ENCODE results near the gene CPLX1. TPM values are rescaled to one million over a fixed set of nuclear protein-coding genes. Genes with fewer than 3 reads are reported as not detected.

CPLX1 gene
- total RNA-seq, 1 experiment from 2014 or later: 3.1 TPM

- H3K27me3 ChIP-seq (ENCODE audit: low read length): no peaks in the 10 kb centered on the region
- no peaks in the 10 kb centered on the region for H4K20me1 ChIP-seq (ENCODE audit: insufficient read depth, low read depth, low read length)
- H3K9ac ChIP-seq (ENCODE audit: low read length): no peak overlapping the region
- H3K4me1 ChIP-seq (ENCODE audit: low read length): no peaks in the 10 kb centered on the region
- H3K36me3 ChIP-seq (ENCODE audit: insufficient read depth, low read length): peaks cover 17% of the 10 kb centered on the region
- DNase-seq: no peak
- H3K9me3 ChIP-seq (ENCODE audit: low read length): no peaks in the 10 kb centered on the region
- H3K4me3 ChIP-seq (ENCODE audit: low read length): no peak overlapping the region
- H3K27ac ChIP-seq (ENCODE audit: low read length): no peak overlapping the region
- no peaks in the 10 kb centered on the region for H3K9me2 ChIP-seq (replicated peaks; ENCODE audit: insufficient read depth, low read length)
- H2AFZ ChIP-seq (ENCODE audit: low read length): no peak overlapping the region
- no peak overlapping the region for H3K4me2 ChIP-seq (ENCODE audit: low read depth, low read length, poor library complexity, severe bottlenecking)
- H3K79me2 ChIP-seq (ENCODE audit: low read length): no peaks in the 10 kb centered on the region
Measured at GRCh38 chr4:839675-840443, 13.9 kb upstream of the CPLX1 start.

- DNase-seq: no peak
- Histone ChIP-seq H3K79me2 (ENCODE audit: low read length) (no peaks in the 10 kb centered on the region), H3K4me2 (ENCODE audit: low read depth, low read length, poor library complexity, severe bottlenecking) (no peak overlapping the region), H3K9ac (ENCODE audit: low read length) (no peak overlapping the region), H3K9me3 (ENCODE audit: low read length) (no peaks in the 10 kb centered on the region), H3K36me3 (ENCODE audit: insufficient read depth, low read length) (peaks cover 9% of the 10 kb centered on the region), H3K4me1 (ENCODE audit: low read length) (no peaks in the 10 kb centered on the region), H3K27ac (ENCODE audit: low read length) (no peak overlapping the region), H3K27me3 (ENCODE audit: low read length) (no peaks in the 10 kb centered on the region), H2AFZ (ENCODE audit: low read length) (no peak overlapping the region), H3K9me2 (replicated peaks; ENCODE audit: insufficient read depth, low read length) (no peaks in the 10 kb centered on the region), H3K4me3 (ENCODE audit: low read length) (no peak overlapping the region), H4K20me1 (ENCODE audit: insufficient read depth, low read depth, low read length) (no peaks in the 10 kb centered on the region)
Measured at GRCh38 chr4:837772-838171, 11.8 kb upstream of the CPLX1 start.

GRCh38 chr4:836750-837301, 10.9 kb upstream of the CPLX1 start:
- no peaks in the 10 kb centered on the region for H3K9me3 ChIP-seq (ENCODE audit: low read length)
- H3K9me2 ChIP-seq (replicated peaks; ENCODE audit: insufficient read depth, low read length): no peaks in the 10 kb centered on the region
- H3K79me2 ChIP-seq (ENCODE audit: low read length): no peaks in the 10 kb centered on the region
- no peak overlapping the region for H3K9ac ChIP-seq (ENCODE audit: low read length)
- H3K27me3 ChIP-seq (ENCODE audit: low read length): no peaks in the 10 kb centered on the region
- no peak overlapping the region for H3K4me2 ChIP-seq (ENCODE audit: low read depth, low read length, poor library complexity, severe bottlenecking)
- no peak overlapping the region for H3K4me3 ChIP-seq (ENCODE audit: low read length)
- H4K20me1 ChIP-seq (ENCODE audit: insufficient read depth, low read depth, low read length): no peaks in the 10 kb centered on the region
- no peak overlapping the region for H3K27ac ChIP-seq (ENCODE audit: low read length)
- H3K4me1 ChIP-seq (ENCODE audit: low read length): no peaks in the 10 kb centered on the region
- H3K36me3 ChIP-seq (ENCODE audit: insufficient read depth, low read length): peaks cover 3% of the 10 kb centered on the region; the same call in 1 of the 2 replicates
- no peak for DNase-seq
- no peak overlapping the region for H2AFZ ChIP-seq (ENCODE audit: low read length)

- Histone ChIP-seq H3K36me3 (ENCODE audit: insufficient read depth, low read length) (no peaks in the 10 kb centered on the region), H4K20me1 (ENCODE audit: insufficient read depth, low read depth, low read length) (no peaks in the 10 kb centered on the region), H3K27ac (ENCODE audit: low read length) (no peak overlapping the region), H2AFZ (ENCODE audit: low read length) (no peak overlapping the region), H3K9me2 (replicated peaks; ENCODE audit: insufficient read depth, low read length) (no peaks in the 10 kb centered on the region), H3K4me3 (ENCODE audit: low read length) (no peak overlapping the region), H3K27me3 (ENCODE audit: low read length) (no peaks in the 10 kb centered on the region), H3K4me1 (ENCODE audit: low read length) (no peaks in the 10 kb centered on the region), H3K9me3 (ENCODE audit: low read length) (no peaks in the 10 kb centered on the region), H3K79me2 (ENCODE audit: low read length) (no peaks in the 10 kb centered on the region), H3K9ac (ENCODE audit: low read length) (no peak overlapping the region), H3K4me2 (ENCODE audit: low read depth, low read length, poor library complexity, severe bottlenecking) (no peak overlapping the region)
- no peak for DNase-seq
Measured at GRCh38 chr4:836003-836511, 10.1 kb upstream of the CPLX1 start.

- H3K27ac ChIP-seq (ENCODE audit: low read length): no peak overlapping the region
- no peak overlapping the region for H2AFZ ChIP-seq (ENCODE audit: low read length)
- H3K9me3 ChIP-seq (ENCODE audit: low read length): no peaks in the 10 kb centered on the region
- H3K9me2 ChIP-seq (replicated peaks; ENCODE audit: insufficient read depth, low read length): no peaks in the 10 kb centered on the region
- H3K36me3 ChIP-seq (ENCODE audit: insufficient read depth, low read length): no peaks in the 10 kb centered on the region
- DNase-seq: no peak
- H3K9ac ChIP-seq (ENCODE audit: low read length): no peak overlapping the region
- H3K4me2 ChIP-seq (ENCODE audit: low read depth, low read length, poor library complexity, severe bottlenecking): no peak overlapping the region
- no peaks in the 10 kb centered on the region for H3K4me1 ChIP-seq (ENCODE audit: low read length)
- no peaks in the 10 kb centered on the region for H4K20me1 ChIP-seq (ENCODE audit: insufficient read depth, low read depth, low read length)
- H3K79me2 ChIP-seq (ENCODE audit: low read length): no peaks in the 10 kb centered on the region
- H3K4me3 ChIP-seq (ENCODE audit: low read length): no peak overlapping the region
- H3K27me3 ChIP-seq (ENCODE audit: low read length): no peaks in the 10 kb centered on the region
Measured at GRCh38 chr4:835148-836002, 9.4 kb upstream of the CPLX1 start.

- no peaks in the 10 kb centered on the region for H3K9me3 ChIP-seq (ENCODE audit: low read length)
- no peak for DNase-seq
- no peak overlapping the region for H3K27ac ChIP-seq (ENCODE audit: low read length)
- no peaks in the 10 kb centered on the region for H4K20me1 ChIP-seq (ENCODE audit: insufficient read depth, low read depth, low read length)
- H3K79me2 ChIP-seq (ENCODE audit: low read length): no peaks in the 10 kb centered on the region
- no peaks in the 10 kb centered on the region for H3K36me3 ChIP-seq (ENCODE audit: insufficient read depth, low read length)
- no peak overlapping the region for H2AFZ ChIP-seq (ENCODE audit: low read length)
- H3K4me2 ChIP-seq (ENCODE audit: low read depth, low read length, poor library complexity, severe bottlenecking): no peak overlapping the region
- H3K4me3 ChIP-seq (ENCODE audit: low read length): no peak overlapping the region
- no peaks in the 10 kb centered on the region for H3K9me2 ChIP-seq (replicated peaks; ENCODE audit: insufficient read depth, low read length)
- no peaks in the 10 kb centered on the region for H3K4me1 ChIP-seq (ENCODE audit: low read length)
- H3K9ac ChIP-seq (ENCODE audit: low read length): no peak overlapping the region
- H3K27me3 ChIP-seq (ENCODE audit: low read length): no peaks in the 10 kb centered on the region
Measured at GRCh38 chr4:834368-835147, 8.6 kb upstream of the CPLX1 start.

- Histone ChIP-seq H4K20me1 (ENCODE audit: insufficient read depth, low read depth, low read length) (no peaks in the 10 kb centered on the region), H3K4me1 (ENCODE audit: low read length) (no peaks in the 10 kb centered on the region), H3K27me3 (ENCODE audit: low read length) (no peaks in the 10 kb centered on the region), H2AFZ (ENCODE audit: low read length) (no peak overlapping the region), H3K4me2 (ENCODE audit: low read depth, low read length, poor library complexity, severe bottlenecking) (no peak overlapping the region), H3K4me3 (ENCODE audit: low read length) (no peak overlapping the region), H3K9me2 (replicated peaks; ENCODE audit: insufficient read depth, low read length) (no peaks in the 10 kb centered on the region), H3K9ac (ENCODE audit: low read length) (no peak overlapping the region), H3K36me3 (ENCODE audit: insufficient read depth, low read length) (no peaks in the 10 kb centered on the region), H3K9me3 (ENCODE audit: low read length) (no peaks in the 10 kb centered on the region), H3K27ac (ENCODE audit: low read length) (no peak overlapping the region), H3K79me2 (ENCODE audit: low read length) (no peaks in the 10 kb centered on the region)
- no peak for DNase-seq
Measured at GRCh38 chr4:833731-834367, 7.9 kb upstream of the CPLX1 start.
